PC-9 (cell line): Measurements from ENCODE around the gene MAPKAPK2. TPM values are rescaled to one million over a fixed set of nuclear protein-coding genes. Genes with fewer than 3 reads are reported as not detected.

Experiments used
- BruUV-seq: library from RNA; stranded (reverse); fragments of 400-500 nt; replicated peaks from 2 replicates; lab custom pipeline; 2021; lab: Mats Ljungman, UMichigan
- CTCF ChIA-PET: fragments of 300-600 bp; sonication (Branson Sonifier 250); formaldehyde crosslinking; loops from one replicate; lab custom pipeline; 2022; ENCODE audit warnings: antibody characterized with exemption; lab: Charles Lee
- POLR2A ChIA-PET: fragments of 300-600 bp; sonication (Branson Sonifier 250); formaldehyde crosslinking; loops from one replicate; lab custom pipeline; 2022; ENCODE audit warnings: antibody characterized with exemption; ENCODE audit not compliant: unreplicated experiment; lab: Charles Lee
- DNase-seq, 2 experiments: peaks; one replicate each; pipeline versions ENCODE4 v3.0.0 to v3.0.0-alpha.2; 2015 to 2022; ENCODE audit warnings: mixed read lengths in 1 of 2
- H2AFZ ChIP-seq: fragments of 200-600 bp; sonication (generic); 2 replicates; pipeline ENCODE4 v1.8.1; 2017; ENCODE audit warnings: antibody characterized with exemption
- H3F3A ChIP-seq: fragments of 200-600 bp; sonication (generic); 2 replicates; pipeline ENCODE4 v1.8.1; 2017; ENCODE audit warnings: antibody characterized with exemption, mild to moderate bottlenecking, low read depth; ENCODE audit not compliant: insufficient read depth
- H3K27ac ChIP-seq: fragments of 200-600 bp; sonication (generic); 2 replicates; pipeline ENCODE4 v1.6.1; 2016; ENCODE audit warnings: mixed run types
- H3K27me3 ChIP-seq: fragments of 200-600 bp; sonication (generic); 2 replicates; pipeline ENCODE4 v1.6.1; 2016; ENCODE audit warnings: low read depth, mixed run types; ENCODE audit not compliant: insufficient read depth
- H3K36me3 ChIP-seq: fragments of 200-600 bp; sonication (generic); 2 replicates; pipeline ENCODE4 v1.6.1; 2016; ENCODE audit warnings: low read depth, mixed run types
- H3K4me1 ChIP-seq: fragments of 200-600 bp; sonication (generic); replicated peaks from 2 replicates; pipeline ENCODE4 v1.6.1; 2016; ENCODE audit warnings: mixed run types; ENCODE audit not compliant: insufficient read depth
- H3K4me2 ChIP-seq: fragments of 200-600 bp; sonication (generic); 2 replicates; pipeline ENCODE4 v1.6.1; 2017; ENCODE audit warnings: mixed run types
- H3K4me3 ChIP-seq: fragments of 200-600 bp; sonication (generic); 2 replicates; pipeline ENCODE4 v1.6.1; 2016; ENCODE audit warnings: mixed run types
- H3K79me2 ChIP-seq: fragments of 200-600 bp; sonication (generic); 2 replicates; pipeline ENCODE4 v1.6.1; 2017; ENCODE audit warnings: low read depth, mixed run types
- H3K9me2 ChIP-seq: fragments of 200-600 bp; sonication (generic); 2 replicates; pipeline ENCODE4 v1.8.1; 2017; ENCODE audit warnings: mild to moderate bottlenecking; ENCODE audit not compliant: insufficient read depth
- H3K9me3 ChIP-seq: fragments of 200-600 bp; sonication (generic); 2 replicates; pipeline ENCODE4 v1.8.1; 2016; ENCODE audit warnings: low read depth; ENCODE audit not compliant: insufficient read depth
- H4K20me1 ChIP-seq: fragments of 200-600 bp; sonication (generic); 2 replicates; pipeline ENCODE4 v1.8.1; 2017; ENCODE audit not compliant: insufficient read depth
- CTCF ChIP-seq: fragments of 200-600 bp; sonication (generic); conservative IDR thresholded peaks from 2 replicates; pipeline ENCODE4 v1.6.1; 2017; ENCODE audit warnings: mixed run types, antibody characterized with exemption, mild to moderate bottlenecking, moderate library complexity
- EZH2 ChIP-seq: fragments of 200-600 bp; sonication (generic); IDR thresholded peaks from 2 replicates; pipeline ENCODE4 v1.8.0; 2017; ENCODE audit warnings: antibody characterized with exemption, low read depth
- intact Hi-C: fragments of 100-400 bp; cut with micrococcal nuclease; formaldehyde crosslinking; loops from one replicate; pipeline ENCODE4 v1.10.0; 2022; ENCODE audit not compliant: unreplicated experiment
- total RNA-seq: library from RNA; stranded (reverse); gene quantifications from 2 replicates; pipeline ENCODE4 v1.2.3, GENCODE V29; 2021

The MAPKAPK2 gene
- total RNA-seq, 1 experiment from 2014 or later: 62.6 TPM

GRCh38 chr1:206653715-206654459 is 30.8 kb upstream of the MAPKAPK2 start:
- H2AFZ ChIP-seq: no peak overlapping the region
- intact Hi-C loops: no loop called here
- CTCF ChIA-PET: interaction anchor here (1.7 kb wide), 1 partner anchor 10 kb away, joined by 5 read pairs; no protein-coding TSS in a partner anchor
- no peak overlapping the region for H3K4me2 ChIP-seq
- no peak for DNase-seq
- POLR2A ChIA-PET: no interaction called here
- H3K4me3 ChIP-seq: no peak overlapping the region
- 0 out of 2 replicates have a peak, but pooled peaks cover 6% of the 10 kb centered on the region for H3F3A ChIP-seq
- H4K20me1 ChIP-seq: no peaks in the 10 kb centered on the region
- no peaks in the 10 kb centered on the region for H3K9me2 ChIP-seq
- no peaks in the 10 kb centered on the region for H3K9me3 ChIP-seq
- BruUV-seq: no TSS peak
- peaks cover 10% of the 10 kb centered on the region for H3K4me1 ChIP-seq
- H3K79me2 ChIP-seq: no peaks in the 10 kb centered on the region
- H3K27me3 ChIP-seq: no peaks in the 10 kb centered on the region
- no peaks in the 10 kb centered on the region for H3K36me3 ChIP-seq
- TF ChIP-seq EZH2 (no peak), CTCF (no peak)
- no peak overlapping the region for H3K27ac ChIP-seq

GRCh38 chr1:206654828-206655227 is 29.9 kb upstream of the MAPKAPK2 start:
- intact Hi-C loops: no loop called here
- BruUV-seq: no TSS peak

GRCh38 chr1:206655471-206655882 is 29.2 kb upstream of the MAPKAPK2 start:
- BruUV-seq: no TSS peak
- Histone ChIP-seq H3K4me1 (no peaks in the 10 kb centered on the region; the same call in 1 of the 2 replicates), H3K27me3 (no peaks in the 10 kb centered on the region), H3K9me2 (no peaks in the 10 kb centered on the region), H3K4me2 (no peak overlapping the region), H3K4me3 (no peak overlapping the region), H2AFZ (no peak overlapping the region), H3K9me3 (no peaks in the 10 kb centered on the region), H3K27ac (no peak overlapping the region), H3K79me2 (no peaks in the 10 kb centered on the region), H3K36me3 (no peaks in the 10 kb centered on the region), H4K20me1 (no peaks in the 10 kb centered on the region), H3F3A (no peaks in the 10 kb centered on the region)
- intact Hi-C loops: no loop called here
- TF ChIP-seq CTCF: no peak
- DNase-seq: no peak
- POLR2A ChIA-PET: no interaction called here
- CTCF ChIA-PET: interaction anchor here (1.7 kb wide), 1 partner anchor 8 kb away, joined by 5 read pairs; no protein-coding TSS in a partner anchor

More at GRCh38 chr1:206654828-206655227, 29.9 kb upstream of the MAPKAPK2 start:
- H3K9me3 ChIP-seq: no peaks in the 10 kb centered on the region
- H3K4me3 ChIP-seq: no peak overlapping the region
- H3K36me3 ChIP-seq: no peaks in the 10 kb centered on the region
- H3K27me3 ChIP-seq: no peaks in the 10 kb centered on the region
- DNase-seq: no peak
- no peak overlapping the region for H2AFZ ChIP-seq
- no peaks in the 10 kb centered on the region for H3K9me2 ChIP-seq
- H3F3A ChIP-seq: 0 out of 2 replicates have a peak, but pooled peaks cover 2% of the 10 kb centered on the region
- no peak overlapping the region for H3K4me2 ChIP-seq
- TF ChIP-seq EZH2: no peak
- TF ChIP-seq CTCF: no peak
- no peak overlapping the region for H3K27ac ChIP-seq
- H3K4me1 ChIP-seq: peaks cover under 1% of the 10 kb centered on the region
- H3K79me2 ChIP-seq: no peaks in the 10 kb centered on the region
- ChIA-PET POLR2A (no interaction called here), CTCF (interaction anchor here (1.7 kb wide), 1 partner anchor 9 kb away, joined by 5 read pairs; no protein-coding TSS in a partner anchor)
- no peaks in the 10 kb centered on the region for H4K20me1 ChIP-seq
